Thoracic aorta (tissue), 2 donors: Measurements from ENCODE around the gene CARD19. TPM values are rescaled to one million over a fixed set of nuclear protein-coding genes. Genes with fewer than 3 reads are reported as not detected.

ENCODE experiments used
- ATAC-seq: fragments of 150-250 bp; one replicate; pipeline ENCODE4 v1.8.0; 2017; ENCODE audit warnings: low read depth; ENCODE audit not compliant: insufficient number of reproducible peaks, low FRiP score
- DNase-seq: peaks from one replicate; pipeline ENCODE4 v3.0.0-alpha.2; 2020; ENCODE audit warnings: low spot score
- H3K27ac ChIP-seq, 2 donors: fragments of 200-600 bp; sonication (generic); 1 replicate in 1 of 2; 2 replicates in 1 of 2; pipeline ENCODE4 v1.5.1; 2016; ENCODE audit warnings: mild to moderate bottlenecking in 2 of 2, moderate library complexity in 2 of 2
- H3K27me3 ChIP-seq: fragments of 200-600 bp; sonication (generic); replicated peaks from 2 replicates; pipeline ENCODE4 v1.6.0; 2016; ENCODE audit warnings: mild to moderate bottlenecking; ENCODE audit not compliant: insufficient read depth
- H3K36me3 ChIP-seq: fragments of 200-600 bp; sonication (generic); one replicate; pipeline ENCODE4 v1.5.1; 2016
- H3K4me1 ChIP-seq, 2 donors: fragments of 200-600 bp; sonication (generic); 1 replicate in 1 of 2; 2 replicates in 1 of 2; pipeline versions ENCODE4 v1.5.1 to v1.6.0; 2016; ENCODE audit warnings: low read depth in 2 of 2, mild to moderate bottlenecking in 1 of 2; ENCODE audit not compliant: control insufficient read depth in 1 of 2
- H3K4me3 ChIP-seq: fragments of 200-600 bp; sonication (generic); 2 replicates; pipeline ENCODE4 v1.5.1; 2016; ENCODE audit warnings: mild to moderate bottlenecking
- H3K9me3 ChIP-seq: fragments of 200-600 bp; sonication (generic); 2 replicates; pipeline ENCODE4 v1.5.1; 2016
- total RNA-seq, 2 donors: library from RNA; depleted of rRNA; stranded (reverse); fragments of >200 nt; gene quantifications; one replicate each; pipeline versions ENCODE4 v1.1.0 to v1.2.3, GENCODE V29; 2016
- TF ChIP-seq, protein P1 (sequence below): fragments of 200-600 bp; sonication (generic); IDR thresholded peaks from one replicate; pipeline ENCODE4 v1.5.1; 2019; ENCODE audit warnings: antibody characterized with exemption

The CARD19 gene
- total RNA-seq, 2 donors from 2014 or later: 46.3 to 103 TPM

DNA sequence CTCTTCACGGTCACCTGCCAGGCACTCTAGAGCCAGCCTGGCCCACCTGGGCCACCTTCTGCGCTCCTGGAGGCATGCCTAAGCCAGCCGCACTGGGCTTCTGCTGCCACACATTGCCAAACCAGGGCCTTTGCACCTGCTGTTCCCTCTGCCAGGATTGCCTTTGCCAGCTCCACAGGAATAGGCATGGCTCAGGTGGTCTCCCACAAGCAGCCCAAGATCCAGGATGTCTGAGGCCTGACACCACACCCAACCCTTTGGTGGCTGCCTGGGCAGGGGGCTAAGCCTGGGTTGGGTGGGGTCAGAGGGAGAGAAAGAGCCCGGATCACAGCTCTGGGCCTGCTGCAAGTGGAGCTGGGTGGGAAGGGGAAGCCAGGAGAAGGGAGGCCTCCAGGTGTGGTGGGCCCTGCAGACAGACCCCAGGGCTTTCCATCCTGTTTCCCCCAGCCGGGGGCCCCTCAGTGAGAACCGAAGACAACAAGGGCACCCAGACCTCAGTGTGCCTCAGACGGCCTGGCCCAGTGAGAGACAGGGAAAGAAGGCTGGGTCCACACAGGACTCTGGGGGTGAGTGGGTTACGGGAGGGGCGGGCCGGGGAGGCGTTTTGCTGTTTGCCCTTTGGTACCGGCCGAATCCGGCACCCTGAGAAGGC is 38.2 kb upstream of the CARD19 start:
- Histone ChIP-seq H3K36me3 (no peaks in the 10 kb centered on the region), H3K4me3 (peak overlapping the region; percentile 86), H3K27me3 (no peaks in the 10 kb centered on the region), H3K27ac (peak overlapping the region; percentile 81 to 93), H3K9me3 (no peaks in the 10 kb centered on the region), H3K4me1 (peaks cover 35 to 61% of the 10 kb centered on the region in 2 donors)
- ATAC-seq (no peak), DNase-seq (no peak)
- TF ChIP-seq, protein P1, sequence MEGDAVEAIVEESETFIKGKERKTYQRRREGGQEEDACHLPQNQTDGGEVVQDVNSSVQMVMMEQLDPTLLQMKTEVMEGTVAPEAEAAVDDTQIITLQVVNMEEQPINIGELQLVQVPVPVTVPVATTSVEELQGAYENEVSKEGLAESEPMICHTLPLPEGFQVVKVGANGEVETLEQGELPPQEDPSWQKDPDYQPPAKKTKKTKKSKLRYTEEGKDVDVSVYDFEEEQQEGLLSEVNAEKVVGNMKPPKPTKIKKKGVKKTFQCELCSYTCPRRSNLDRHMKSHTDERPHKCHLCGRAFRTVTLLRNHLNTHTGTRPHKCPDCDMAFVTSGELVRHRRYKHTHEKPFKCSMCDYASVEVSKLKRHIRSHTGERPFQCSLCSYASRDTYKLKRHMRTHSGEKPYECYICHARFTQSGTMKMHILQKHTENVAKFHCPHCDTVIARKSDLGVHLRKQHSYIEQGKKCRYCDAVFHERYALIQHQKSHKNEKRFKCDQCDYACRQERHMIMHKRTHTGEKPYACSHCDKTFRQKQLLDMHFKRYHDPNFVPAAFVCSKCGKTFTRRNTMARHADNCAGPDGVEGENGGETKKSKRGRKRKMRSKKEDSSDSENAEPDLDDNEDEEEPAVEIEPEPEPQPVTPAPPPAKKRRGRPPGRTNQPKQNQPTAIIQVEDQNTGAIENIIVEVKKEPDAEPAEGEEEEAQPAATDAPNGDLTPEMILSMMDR: no peak

DNA sequence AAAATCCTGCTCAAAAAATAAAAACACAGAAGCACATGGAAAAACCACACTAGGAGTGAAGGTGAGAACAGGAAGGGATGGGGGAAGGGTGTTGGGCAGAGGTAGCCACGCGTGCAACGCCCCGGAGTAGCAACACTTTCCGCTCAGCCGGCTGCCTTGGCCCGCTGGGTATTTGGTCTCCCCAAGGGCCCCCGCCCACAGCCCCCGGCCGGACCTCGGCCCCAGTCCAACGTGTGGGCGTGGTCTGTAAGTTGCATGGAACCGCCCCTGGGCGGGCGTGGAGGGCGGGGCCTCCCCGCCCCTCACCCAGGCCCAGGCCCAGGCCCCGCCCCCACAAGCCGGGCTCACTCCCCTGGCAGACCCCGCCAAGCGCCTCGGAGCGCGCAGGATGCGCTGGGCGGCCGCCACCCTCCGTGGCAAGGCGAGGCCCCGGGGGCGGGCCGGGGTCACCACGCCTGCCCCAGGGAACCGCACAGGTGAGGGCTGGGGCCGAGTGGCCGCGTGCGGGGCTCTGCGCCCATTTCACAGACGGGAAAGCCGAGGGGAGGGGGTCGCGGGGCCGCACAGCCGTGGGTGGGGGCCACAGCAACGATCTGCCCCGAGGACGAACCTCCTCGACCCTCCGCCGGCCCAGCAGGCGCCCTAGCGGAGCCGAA is 37.5 kb upstream of the CARD19 start, which contains the start of gene SUSD3:
Gene SUSD3, plus strand, starts transcription at position 347 of the 656 bp plus-strand sequence. Its CDS starts 42 bp downstream, at position 389.
- Histone ChIP-seq H3K4me1 (peaks cover 35 to 55% of the 10 kb centered on the region in 2 donors), H3K36me3 (no peaks in the 10 kb centered on the region), H3K27me3 (no peaks in the 10 kb centered on the region), H3K27ac (peak within 1 kb of the TSS; percentile 81 to 93), H3K4me3 (peak within 1 kb of the TSS; percentile 86), H3K9me3 (no peaks in the 10 kb centered on the region)
- TF ChIP-seq, protein P1: no peak
- DNase-seq (no peak), ATAC-seq (peak; percentile 22)

DNA sequence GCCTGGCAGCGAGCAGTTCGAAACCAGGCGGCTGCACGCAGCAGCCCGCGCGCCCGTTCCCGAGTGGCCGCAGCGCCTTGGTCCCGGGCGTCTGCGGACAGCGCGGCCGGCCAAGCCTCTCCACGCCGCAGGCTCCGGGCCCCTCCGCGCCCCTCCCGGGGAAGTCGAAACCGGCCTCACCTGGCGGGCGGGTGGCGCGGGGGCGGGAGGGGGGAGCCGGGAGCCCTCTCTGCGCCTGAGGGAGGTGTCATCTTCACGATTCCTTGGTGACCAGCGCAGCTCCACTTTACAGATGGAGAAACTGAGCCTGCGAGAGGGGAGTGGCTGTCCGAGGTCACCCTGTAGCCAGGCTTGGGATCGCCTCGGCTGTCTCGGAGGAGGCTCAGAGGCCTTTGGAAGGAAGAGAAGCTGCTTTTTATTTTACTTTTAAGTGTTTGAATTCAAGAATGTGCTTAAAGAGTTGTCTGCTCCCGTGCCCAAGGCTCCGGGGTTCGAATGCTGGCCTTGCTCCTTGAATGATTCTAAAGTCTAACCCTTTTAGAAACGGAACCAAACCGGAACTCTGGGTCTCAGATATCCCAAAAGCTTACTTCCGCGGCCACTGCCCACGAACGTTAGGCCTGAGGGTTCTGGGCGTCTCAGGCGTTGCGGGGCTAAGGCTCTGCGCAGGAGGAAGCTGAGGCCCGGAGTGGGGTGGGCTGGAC is 36.9 kb upstream of the CARD19 start:
- peak overlapping the region; percentile 81 to 93 for H3K27ac ChIP-seq
- no peak for ATAC-seq
- H3K9me3 ChIP-seq: no peaks in the 10 kb centered on the region

DNA sequence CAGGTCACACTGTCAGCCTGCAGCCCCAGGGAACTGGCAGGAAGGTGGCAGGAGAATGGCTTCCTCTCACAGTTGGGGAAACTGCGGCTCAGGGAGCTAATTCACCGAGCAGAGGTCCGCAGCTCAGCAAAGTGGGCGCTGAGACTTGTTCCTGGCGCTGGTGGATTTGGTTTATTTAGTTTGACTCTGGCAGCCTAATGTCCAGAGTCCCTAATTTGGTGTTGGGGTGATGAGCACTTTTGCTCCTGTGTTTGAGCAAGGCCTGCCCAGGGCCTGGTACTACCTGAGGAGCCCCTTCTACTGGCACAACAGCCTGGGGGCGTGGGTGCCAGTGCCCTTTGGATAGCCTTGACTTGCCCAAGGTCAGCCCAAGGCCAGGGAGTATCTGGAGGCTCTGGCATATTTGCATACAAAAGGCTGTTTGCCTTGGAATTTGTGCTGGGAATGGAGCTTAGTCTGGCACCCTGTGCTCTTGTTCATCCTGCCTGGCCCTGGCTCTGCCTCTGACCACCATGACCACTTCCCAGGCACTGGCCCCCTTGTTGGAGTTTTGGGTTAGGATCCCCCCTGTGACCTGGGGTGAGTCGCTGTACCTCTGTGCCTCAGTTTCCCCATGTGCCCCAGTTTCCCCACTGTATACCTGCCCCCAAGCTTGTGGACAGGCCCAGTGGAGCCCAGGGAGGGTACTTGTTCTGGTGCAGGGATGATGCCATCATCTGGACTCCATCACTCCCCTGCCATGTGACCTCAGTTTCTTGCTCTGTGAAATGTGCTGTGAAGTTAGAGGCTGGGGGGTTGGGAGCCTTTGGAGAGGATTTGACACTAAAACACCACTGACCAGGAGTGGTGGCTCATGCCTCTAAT is 36.1 kb upstream of the CARD19 start:
- H3K4me1 ChIP-seq: peaks cover 30 to 53% of the 10 kb centered on the region in 2 donors
- no peak for DNase-seq
- no peaks in the 10 kb centered on the region for H3K36me3 ChIP-seq
- H3K27me3 ChIP-seq: no peaks in the 10 kb centered on the region
- no peaks in the 10 kb centered on the region for H3K9me3 ChIP-seq
- peak overlapping the region; percentile 51 to 65 for H3K27ac ChIP-seq
- TF ChIP-seq, protein P1: no peak
- no peak for ATAC-seq
- peak overlapping the region; percentile 86 for H3K4me3 ChIP-seq

More for the DNA sequence above, 36.9 kb upstream of the CARD19 start:
- H3K27me3 ChIP-seq: no peaks in the 10 kb centered on the region
- H3K4me1 ChIP-seq: peaks cover 29 to 53% of the 10 kb centered on the region in 2 donors
- TF ChIP-seq, protein P1: no peak
- H3K4me3 ChIP-seq: peak overlapping the region; percentile 86
- no peaks in the 10 kb centered on the region for H3K36me3 ChIP-seq
- DNase-seq: no peak
